Measurements from ENCODE around the gene SMIM5.

GRCh38 chr17:75632428-75632827 is 806 bp upstream of the SMIM5 start:
- TF ChIP-seq POLR2AphosphoS5 (IDR thresholded peaks at IDR 0.05; ENCODE audit: borderline replicate concordance, low read depth, low read length): no peak
- no peak for TF ChIP-seq EZH2 (IDR thresholded peaks at IDR 0.05)
